Endothelial cell (in vitro differentiated cells): ENCODE measurements around the gene BCAN. TPM values are rescaled to one million over a fixed set of nuclear protein-coding genes. Genes with fewer than 3 reads are reported as not detected.

ENCODE experiments used
- DNase-seq: peaks from one replicate; pipeline ENCODE4 v3.0.0; 2021; ENCODE audit warnings: low spot score
- H3K27ac Mint-ChIP-seq: one replicate; pipeline ENCODE4 v1.8.0; 2021; ENCODE audit warnings: mixed read lengths, inconsistent platforms; ENCODE audit not compliant: unreplicated experiment
- H3K27me3 Mint-ChIP-seq: one replicate; pipeline ENCODE4 v1.8.0; 2021; ENCODE audit warnings: mild to moderate bottlenecking, moderate library complexity, mixed read lengths, inconsistent platforms; ENCODE audit not compliant: unreplicated experiment
- H3K36me3 Mint-ChIP-seq: one replicate; pipeline ENCODE4 v1.8.0; 2021; ENCODE audit warnings: mild to moderate bottlenecking, low read depth, mixed read lengths, inconsistent platforms; ENCODE audit not compliant: unreplicated experiment
- H3K4me1 Mint-ChIP-seq: one replicate; pipeline ENCODE4 v1.8.0; 2021; ENCODE audit warnings: mild to moderate bottlenecking, mixed read lengths, inconsistent platforms; ENCODE audit not compliant: unreplicated experiment
- H3K4me3 Mint-ChIP-seq: one replicate; pipeline ENCODE4 v1.8.0; 2021; ENCODE audit warnings: mild to moderate bottlenecking, mixed read lengths, inconsistent platforms; ENCODE audit not compliant: unreplicated experiment
- H3K9me3 Mint-ChIP-seq: one replicate; pipeline ENCODE4 v1.8.0; 2021; ENCODE audit warnings: mixed read lengths, inconsistent platforms; ENCODE audit not compliant: unreplicated experiment
- total RNA-seq: library from RNA; stranded (reverse); fragmentation: NEBNext Ultra II Directional; extraction: Animal tissue kit (Norgen Biotek cat#: 25700); gene quantifications from one replicate; pipeline ENCODE4 v1.2.1, GENCODE V29; 2021; ENCODE audit not compliant: unreplicated experiment
- TF ChIP-seq, protein P1 (sequence below): fragments of 200-600 bp; sonication (generic); IDR thresholded peaks from one replicate; pipeline ENCODE4 v1.5.0; 2021; ENCODE audit warnings: antibody characterized with exemption; ENCODE audit not compliant: unreplicated experiment

The BCAN gene
- total RNA-seq, 1 donor from 2014 or later: 0.46 TPM

DNA sequence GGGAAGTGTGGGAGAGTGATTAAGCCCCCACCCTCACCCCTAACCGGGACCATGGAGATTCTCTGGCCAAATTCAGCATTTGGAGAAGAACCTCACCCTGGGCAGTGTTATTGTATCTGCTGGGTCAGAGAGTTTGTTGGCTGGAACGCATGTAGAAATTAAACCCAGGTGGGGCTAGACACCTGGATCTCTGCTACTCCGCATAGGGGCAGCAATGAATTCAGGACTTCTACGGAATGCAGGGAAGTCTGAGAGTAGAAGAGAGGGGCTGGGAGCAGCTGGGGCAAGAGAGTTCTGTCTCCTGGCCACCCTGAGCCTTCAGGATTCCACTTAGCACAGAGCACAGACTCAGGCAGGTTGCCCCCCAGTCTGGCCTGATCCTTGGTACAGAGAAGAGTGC is 67.1 kb downstream of the BCAN start:
- Mint-ChIP-seq H3K9me3 (no peaks in the 10 kb centered on the region), H3K4me1 (peaks cover 17% of the 10 kb centered on the region), H3K27ac (no peak overlapping the region), H3K4me3 (no peak overlapping the region), H3K36me3 (peaks cover 4% of the 10 kb centered on the region), H3K27me3 (peaks cover 11% of the 10 kb centered on the region)
- DNase-seq: no peak
- TF ChIP-seq, protein P1, sequence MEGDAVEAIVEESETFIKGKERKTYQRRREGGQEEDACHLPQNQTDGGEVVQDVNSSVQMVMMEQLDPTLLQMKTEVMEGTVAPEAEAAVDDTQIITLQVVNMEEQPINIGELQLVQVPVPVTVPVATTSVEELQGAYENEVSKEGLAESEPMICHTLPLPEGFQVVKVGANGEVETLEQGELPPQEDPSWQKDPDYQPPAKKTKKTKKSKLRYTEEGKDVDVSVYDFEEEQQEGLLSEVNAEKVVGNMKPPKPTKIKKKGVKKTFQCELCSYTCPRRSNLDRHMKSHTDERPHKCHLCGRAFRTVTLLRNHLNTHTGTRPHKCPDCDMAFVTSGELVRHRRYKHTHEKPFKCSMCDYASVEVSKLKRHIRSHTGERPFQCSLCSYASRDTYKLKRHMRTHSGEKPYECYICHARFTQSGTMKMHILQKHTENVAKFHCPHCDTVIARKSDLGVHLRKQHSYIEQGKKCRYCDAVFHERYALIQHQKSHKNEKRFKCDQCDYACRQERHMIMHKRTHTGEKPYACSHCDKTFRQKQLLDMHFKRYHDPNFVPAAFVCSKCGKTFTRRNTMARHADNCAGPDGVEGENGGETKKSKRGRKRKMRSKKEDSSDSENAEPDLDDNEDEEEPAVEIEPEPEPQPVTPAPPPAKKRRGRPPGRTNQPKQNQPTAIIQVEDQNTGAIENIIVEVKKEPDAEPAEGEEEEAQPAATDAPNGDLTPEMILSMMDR: no peak

Other genes starting within 250 kb of the BCAN start
- gene MEF2D, start 141.3 kb upstream of the BCAN start, total RNA-seq: 45.2 TPM
- gene IQGAP3, start 69.6 kb upstream of the BCAN start, total RNA-seq: 13.1 TPM
- gene TTC24, start 62.4 kb upstream of the BCAN start, total RNA-seq: not detected
- gene NAXE, start 50.3 kb upstream of the BCAN start, total RNA-seq: 190 TPM
- gene GPATCH4, start 40.6 kb upstream of the BCAN start, total RNA-seq: 18.6 TPM
- gene HAPLN2, start 22.7 kb upstream of the BCAN start, total RNA-seq: 1.3 TPM
- gene NES, start 35.3 kb downstream of the BCAN start, total RNA-seq: 111 TPM
- 9.5 TPM for gene CRABP2, start 63.5 kb downstream of the BCAN start, total RNA-seq
- gene METTL25B, start 86.4 kb downstream of the BCAN start, total RNA-seq: 19.3 TPM
- gene ISG20L2, start 86.6 kb downstream of the BCAN start, total RNA-seq: 33.4 TPM
- 26.7 TPM for gene MRPL24, start 99.0 kb downstream of the BCAN start, total RNA-seq
- gene HDGF, start 109.6 kb downstream of the BCAN start, total RNA-seq: 175 TPM
- gene PRCC, start 125.4 kb downstream of the BCAN start, total RNA-seq: 91.9 TPM
- not detected for gene SH2D2A, start 174.7 kb downstream of the BCAN start, total RNA-seq
- not detected for gene INSRR, start 217.0 kb downstream of the BCAN start, total RNA-seq
- gene NTRK1, start 218.7 kb downstream of the BCAN start, total RNA-seq: 0.23 TPM